Calu3 (cell line): ENCODE measurements around the gene TEX22. TPM values are rescaled to one million over a fixed set of nuclear protein-coding genes. Genes with fewer than 3 reads are reported as not detected.

ENCODE experiments used
- BruUV-seq: library from RNA; stranded (reverse); fragments of 400-500 nt; replicated peaks from 2 replicates; lab custom pipeline; 2021; lab: Mats Ljungman, UMichigan
- CTCF ChIA-PET: fragments of 300-600 bp; sonication (Branson Sonifier 250); formaldehyde crosslinking; loops from one replicate; lab custom pipeline; 2022; ENCODE audit warnings: antibody characterized with exemption; lab: Charles Lee
- DNase-seq: peaks from one replicate; pipeline ENCODE4 v3.0.0; 2022
- H3K27ac Mint-ChIP-seq: one replicate; pipeline ENCODE4 v1.8.0; 2022; ENCODE audit warnings: mixed read lengths; ENCODE audit not compliant: unreplicated experiment
- H3K27me3 Mint-ChIP-seq: one replicate; pipeline ENCODE4 v1.8.0; 2022; ENCODE audit warnings: mixed read lengths; ENCODE audit not compliant: unreplicated experiment
- H3K36me3 Mint-ChIP-seq: one replicate; pipeline ENCODE4 v1.8.0; 2022; ENCODE audit warnings: mild to moderate bottlenecking, moderate library complexity, mixed read lengths; ENCODE audit not compliant: insufficient read depth, unreplicated experiment
- H3K4me1 Mint-ChIP-seq: one replicate; pipeline ENCODE4 v1.8.0; 2022; ENCODE audit warnings: mild to moderate bottlenecking, low read depth, mixed read lengths; ENCODE audit not compliant: unreplicated experiment
- H3K4me3 Mint-ChIP-seq: one replicate; pipeline ENCODE4 v1.8.0; 2022; ENCODE audit warnings: mild to moderate bottlenecking, low read depth, moderate library complexity, mixed read lengths; ENCODE audit not compliant: unreplicated experiment
- H3K9me3 Mint-ChIP-seq: one replicate; pipeline ENCODE4 v1.8.0; 2022; ENCODE audit warnings: low read depth, mixed read lengths; ENCODE audit not compliant: unreplicated experiment
- CTCF ChIP-seq: fragments of 200-600 bp; IDR thresholded peaks from one replicate; pipeline ENCODE4 v1.8.0; 2022; ENCODE audit warnings: antibody characterized with exemption; ENCODE audit not compliant: unreplicated experiment
- intact Hi-C: fragments of 100-400 bp; cut with micrococcal nuclease; formaldehyde crosslinking; loops from one replicate; pipeline ENCODE4 v1.10.0; 2022; ENCODE audit not compliant: unreplicated experiment
- total RNA-seq: library from RNA; stranded (reverse); gene quantifications from 2 replicates; pipeline ENCODE4 v1.2.3, GENCODE V29; 2022

Gene TEX22
- total RNA-seq, 1 experiment from 2014 or later = 2.8 TPM

GRCh38 chr14:105440554-105440900 lies 42.2 kb downstream of the TEX22 start:
- intact Hi-C loops = no loop called here
- DNase-seq = no peak
- Mint-ChIP-seq H3K27ac (no peak overlapping the region), H3K4me3 (no peak overlapping the region), H3K36me3 (peaks cover 38% of the 10 kb centered on the region), H3K27me3 (no peaks in the 10 kb centered on the region), H3K9me3 (no peaks in the 10 kb centered on the region), H3K4me1 (no peaks in the 10 kb centered on the region)
- BruUV-seq = no TSS peak
- no peak for TF ChIP-seq CTCF
- CTCF ChIA-PET = interaction anchor here (0.6 kb wide), 1 partner anchor 32 kb away, joined by 4 read pairs; no protein-coding TSS in a partner anchor

- Mint-ChIP-seq H3K27me3 (no peaks in the 10 kb centered on the region), H3K4me3 (no peak overlapping the region), H3K27ac (no peak overlapping the region), H3K9me3 (no peaks in the 10 kb centered on the region), H3K4me1 (no peaks in the 10 kb centered on the region), H3K36me3 (peaks cover 38% of the 10 kb centered on the region)
- intact Hi-C loops = no loop called here
- no TSS peak for BruUV-seq
- CTCF ChIA-PET = interaction anchor here (0.6 kb wide), 1 partner anchor 32 kb away, joined by 4 read pairs; no protein-coding TSS in a partner anchor
- no peak for TF ChIP-seq CTCF
- DNase-seq = no peak
These were observed 42.7 kb downstream of the TEX22 start for GRCh38 chr14:105440992-105441391.

GRCh38 chr14:105442125-105442524 lies 43.8 kb downstream of the TEX22 start:
- TF ChIP-seq CTCF = no peak
- no peaks in the 10 kb centered on the region for H3K4me1 Mint-ChIP-seq
- CTCF ChIA-PET = no interaction called here
- DNase-seq = no peak
- no peaks in the 10 kb centered on the region for H3K9me3 Mint-ChIP-seq
- no peaks in the 10 kb centered on the region for H3K27me3 Mint-ChIP-seq
- BruUV-seq = no TSS peak
- intact Hi-C loops = no loop called here
- H3K27ac Mint-ChIP-seq = no peak overlapping the region
- peaks cover 31% of the 10 kb centered on the region for H3K36me3 Mint-ChIP-seq
- no peak overlapping the region for H3K4me3 Mint-ChIP-seq

GRCh38 chr14:105442834-105443233 lies 44.5 kb downstream of the TEX22 start:
- intact Hi-C loops = no loop called here
- no peak overlapping the region for H3K27ac Mint-ChIP-seq
- TF ChIP-seq CTCF = no peak

More at GRCh38 chr14:105442834-105443233, 44.5 kb downstream of the TEX22 start:
- CTCF ChIA-PET = no interaction called here
- Mint-ChIP-seq H3K4me3 (no peak overlapping the region), H3K4me1 (no peaks in the 10 kb centered on the region), H3K36me3 (peaks cover 30% of the 10 kb centered on the region), H3K9me3 (no peaks in the 10 kb centered on the region), H3K27me3 (no peaks in the 10 kb centered on the region)
- DNase-seq = no peak
- no TSS peak for BruUV-seq
